ENCODE data around the gene MAPK1.
"Not testable (repeated sequence)": the region's sequence is repeated elsewhere in the genome, so short reads cannot be mapped to it uniquely, and the experiment has no call there.

Gene MAPK1

GRCh38 chr22:21719024-21719423, 148.4 kb downstream of the MAPK1 start:
- no peak for DNase-seq

- no peak for DNase-seq
These were observed 148.9 kb downstream of the MAPK1 start for GRCh38 chr22:21718499-21718898.

- not testable (repeated sequence) for DNase-seq
These were observed 150.9 kb downstream of the MAPK1 start for GRCh38 chr22:21716395-21717122.

- DNase-seq = no peak
These were observed 152.7 kb downstream of the MAPK1 start for GRCh38 chr22:21714786-21715185.

- DNase-seq = no peak
These were observed 153.2 kb downstream of the MAPK1 start for GRCh38 chr22:21714059-21714770.

GRCh38 chr22:21713428-21714058, 153.9 kb downstream of the MAPK1 start:
- DNase-seq = no peak

- DNase-seq = peak; percentile 84
These were observed 154.6 kb downstream of the MAPK1 start for GRCh38 chr22:21712751-21713427.

GRCh38 chr22:21711851-21712250, 155.6 kb downstream of the MAPK1 start:
- no peak for DNase-seq

GRCh38 chr22:21710156-21710555, 157.3 kb downstream of the MAPK1 start:
- no peak for DNase-seq

GRCh38 chr22:21709688-21710087, 157.8 kb downstream of the MAPK1 start:
- no peak for DNase-seq

- DNase-seq = no peak
These were observed 158.5 kb downstream of the MAPK1 start for GRCh38 chr22:21708960-21709359.

- no peak for DNase-seq
These were observed 159.8 kb downstream of the MAPK1 start for GRCh38 chr22:21707677-21708076.
